ENCODE results near the gene MX1. TPM values are rescaled to one million over a fixed set of nuclear protein-coding genes. Genes with fewer than 3 reads are reported as not detected.

Gene MX1
- total and polyA plus RNA-seq, 2 experiments from 2014 or later: 2.1 to 6.5 TPM

DNA sequence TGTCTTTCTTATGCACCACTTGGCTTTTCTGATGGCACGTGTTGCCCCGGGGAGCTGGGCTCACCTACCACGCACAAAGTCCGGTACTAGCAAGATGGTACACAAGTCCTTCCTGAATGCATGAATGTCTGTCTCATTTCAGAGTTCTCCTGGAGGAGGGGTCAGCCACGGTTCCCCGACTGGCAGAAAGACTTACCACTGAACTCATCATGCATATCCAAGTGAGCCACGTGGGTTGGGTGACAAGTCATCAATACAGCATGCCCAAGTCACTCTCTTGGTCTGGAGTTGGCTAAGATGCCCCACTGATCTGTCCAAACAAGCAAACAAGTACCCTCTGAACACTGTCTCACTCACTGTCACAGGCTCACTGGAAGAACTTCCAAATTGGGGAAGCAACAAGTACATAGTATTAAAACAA lies 28.6 kb upstream of the MX1 start:
- TF ChIP-seq JUNB (IDR thresholded peaks at IDR 0.05; ENCODE audit: unreplicated experiment) (no peak), ZNF114 (CRISPR knock-in tag; IDR thresholded peaks at IDR 0.05) (no peak), NANOG (IDR thresholded peaks at IDR 0.05; ENCODE audit: borderline replicate concordance) (no peak), POLR2AphosphoS5 (IDR thresholded peaks at IDR 0.05; ENCODE audit: low read depth) (no peak), CTCF (conservative IDR thresholded peaks at IDR 0.05; ENCODE audit: low read depth in 2 of 2) (no peak), REST (IDR thresholded peaks at IDR 0.05; ENCODE audit: unreplicated experiment) (no peak), EZH2 (IDR thresholded peaks at IDR 0.05; ENCODE audit: low read depth, unreplicated experiment) (no peak)
- TF ChIP-seq, protein P1, sequence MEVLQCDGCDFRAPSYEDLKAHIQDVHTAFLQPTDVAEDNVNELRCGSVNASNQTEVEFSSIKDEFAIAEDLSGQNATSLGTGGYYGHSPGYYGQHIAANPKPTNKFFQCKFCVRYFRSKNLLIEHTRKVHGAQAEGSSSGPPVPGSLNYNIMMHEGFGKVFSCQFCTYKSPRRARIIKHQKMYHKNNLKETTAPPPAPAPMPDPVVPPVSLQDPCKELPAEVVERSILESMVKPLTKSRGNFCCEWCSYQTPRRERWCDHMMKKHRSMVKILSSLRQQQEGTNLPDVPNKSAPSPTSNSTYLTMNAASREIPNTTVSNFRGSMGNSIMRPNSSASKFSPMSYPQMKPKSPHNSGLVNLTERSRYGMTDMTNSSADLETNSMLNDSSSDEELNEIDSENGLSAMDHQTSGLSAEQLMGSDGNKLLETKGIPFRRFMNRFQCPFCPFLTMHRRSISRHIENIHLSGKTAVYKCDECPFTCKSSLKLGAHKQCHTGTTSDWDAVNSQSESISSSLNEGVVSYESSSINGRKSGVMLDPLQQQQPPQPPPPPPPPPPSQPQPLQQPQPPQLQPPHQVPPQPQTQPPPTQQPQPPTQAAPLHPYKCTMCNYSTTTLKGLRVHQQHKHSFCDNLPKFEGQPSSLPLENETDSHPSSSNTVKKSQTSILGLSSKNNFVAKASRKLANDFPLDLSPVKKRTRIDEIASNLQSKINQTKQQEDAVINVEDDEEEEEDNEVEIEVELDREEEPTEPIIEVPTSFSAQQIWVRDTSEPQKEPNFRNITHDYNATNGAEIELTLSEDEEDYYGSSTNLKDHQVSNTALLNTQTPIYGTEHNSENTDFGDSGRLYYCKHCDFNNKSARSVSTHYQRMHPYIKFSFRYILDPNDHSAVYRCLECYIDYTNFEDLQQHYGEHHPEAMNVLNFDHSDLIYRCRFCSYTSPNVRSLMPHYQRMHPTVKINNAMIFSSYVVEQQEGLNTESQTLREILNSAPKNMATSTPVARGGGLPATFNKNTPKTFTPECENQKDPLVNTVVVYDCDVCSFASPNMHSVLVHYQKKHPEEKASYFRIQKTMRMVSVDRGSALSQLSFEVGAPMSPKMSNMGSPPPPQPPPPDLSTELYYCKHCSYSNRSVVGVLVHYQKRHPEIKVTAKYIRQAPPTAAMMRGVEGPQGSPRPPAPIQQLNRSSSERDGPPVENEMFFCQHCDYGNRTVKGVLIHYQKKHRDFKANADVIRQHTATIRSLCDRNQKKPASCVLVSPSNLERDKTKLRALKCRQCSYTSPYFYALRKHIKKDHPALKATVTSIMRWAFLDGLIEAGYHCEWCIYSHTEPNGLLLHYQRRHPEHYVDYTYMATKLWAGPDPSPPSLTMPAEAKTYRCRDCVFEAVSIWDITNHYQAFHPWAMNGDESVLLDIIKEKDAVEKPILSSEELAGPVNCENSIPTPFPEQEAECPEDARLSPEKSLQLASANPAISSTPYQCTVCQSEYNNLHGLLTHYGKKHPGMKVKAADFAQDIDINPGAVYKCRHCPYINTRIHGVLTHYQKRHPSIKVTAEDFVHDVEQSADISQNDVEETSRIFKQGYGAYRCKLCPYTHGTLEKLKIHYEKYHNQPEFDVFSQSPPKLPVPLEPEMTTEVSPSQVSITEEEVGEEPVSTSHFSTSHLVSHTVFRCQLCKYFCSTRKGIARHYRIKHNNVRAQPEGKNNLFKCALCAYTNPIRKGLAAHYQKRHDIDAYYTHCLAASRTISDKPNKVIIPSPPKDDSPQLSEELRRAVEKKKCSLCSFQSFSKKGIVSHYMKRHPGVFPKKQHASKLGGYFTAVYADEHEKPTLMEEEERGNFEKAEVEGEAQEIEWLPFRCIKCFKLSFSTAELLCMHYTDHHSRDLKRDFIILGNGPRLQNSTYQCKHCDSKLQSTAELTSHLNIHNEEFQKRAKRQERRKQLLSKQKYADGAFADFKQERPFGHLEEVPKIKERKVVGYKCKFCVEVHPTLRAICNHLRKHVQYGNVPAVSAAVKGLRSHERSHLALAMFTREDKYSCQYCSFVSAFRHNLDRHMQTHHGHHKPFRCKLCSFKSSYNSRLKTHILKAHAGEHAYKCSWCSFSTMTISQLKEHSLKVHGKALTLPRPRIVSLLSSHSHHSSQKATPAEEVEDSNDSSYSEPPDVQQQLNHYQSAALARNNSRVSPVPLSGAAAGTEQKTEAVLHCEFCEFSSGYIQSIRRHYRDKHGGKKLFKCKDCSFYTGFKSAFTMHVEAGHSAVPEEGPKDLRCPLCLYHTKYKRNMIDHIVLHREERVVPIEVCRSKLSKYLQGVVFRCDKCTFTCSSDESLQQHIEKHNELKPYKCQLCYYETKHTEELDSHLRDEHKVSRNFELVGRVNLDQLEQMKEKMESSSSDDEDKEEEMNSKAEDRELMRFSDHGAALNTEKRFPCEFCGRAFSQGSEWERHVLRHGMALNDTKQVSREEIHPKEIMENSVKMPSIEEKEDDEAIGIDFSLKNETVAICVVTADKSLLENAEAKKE (CRISPR knock-in tag; IDR thresholded peaks at IDR 0.05): no peak
- H3K9me3 Mint-ChIP-seq: no peaks in the 10 kb centered on the region; the same call in 2 of the 3 replicates

More for the DNA sequence above, 28.6 kb upstream of the MX1 start:
- H3K36me3 Mint-ChIP-seq (ENCODE audit: low read depth): peaks cover 3% of the 10 kb centered on the region
- no peaks in the 10 kb centered on the region for H3F3A ChIP-seq (replicated peaks; ENCODE audit: low read depth)
- H2AFZ ChIP-seq: no peak overlapping the region
- H3K27me3 Mint-ChIP-seq (ENCODE audit: insufficient read depth, low read depth, poor library complexity): peaks cover 7% of the 10 kb centered on the region
- H3K4me1 ChIP-seq (ENCODE audit: insufficient read depth): no peaks in the 10 kb centered on the region
- no peaks in the 10 kb centered on the region for H3K27me3 ChIP-seq (ENCODE audit: insufficient read depth)
- no peak overlapping the region for H3K27ac ChIP-seq (ENCODE audit: low read depth)
- peaks cover 3% of the 10 kb centered on the region; the same call in 1 of the 2 replicates for H3K36me3 ChIP-seq (ENCODE audit: insufficient read depth)
- H3K79me2 ChIP-seq (replicated peaks; ENCODE audit: insufficient read depth): no peaks in the 10 kb centered on the region
- no peak for DNase-seq (ENCODE audit: low spot score)
- ATAC-seq: no peak
- no peak overlapping the region for H3K4me3 Mint-ChIP-seq
- H3K4me3 ChIP-seq: no peak overlapping the region
- no peak overlapping the region for H3K27ac Mint-ChIP-seq
- no peaks in the 10 kb centered on the region for H3K9me2 ChIP-seq (ENCODE audit: insufficient read depth)
- H4K20me1 ChIP-seq (replicated peaks; ENCODE audit: insufficient read depth): no peaks in the 10 kb centered on the region
- no peak overlapping the region for H3K4me2 ChIP-seq
- peaks cover 6% of the 10 kb centered on the region for H3K4me1 Mint-ChIP-seq
